ENCODE data around the gene B4GALT6.

DNA sequence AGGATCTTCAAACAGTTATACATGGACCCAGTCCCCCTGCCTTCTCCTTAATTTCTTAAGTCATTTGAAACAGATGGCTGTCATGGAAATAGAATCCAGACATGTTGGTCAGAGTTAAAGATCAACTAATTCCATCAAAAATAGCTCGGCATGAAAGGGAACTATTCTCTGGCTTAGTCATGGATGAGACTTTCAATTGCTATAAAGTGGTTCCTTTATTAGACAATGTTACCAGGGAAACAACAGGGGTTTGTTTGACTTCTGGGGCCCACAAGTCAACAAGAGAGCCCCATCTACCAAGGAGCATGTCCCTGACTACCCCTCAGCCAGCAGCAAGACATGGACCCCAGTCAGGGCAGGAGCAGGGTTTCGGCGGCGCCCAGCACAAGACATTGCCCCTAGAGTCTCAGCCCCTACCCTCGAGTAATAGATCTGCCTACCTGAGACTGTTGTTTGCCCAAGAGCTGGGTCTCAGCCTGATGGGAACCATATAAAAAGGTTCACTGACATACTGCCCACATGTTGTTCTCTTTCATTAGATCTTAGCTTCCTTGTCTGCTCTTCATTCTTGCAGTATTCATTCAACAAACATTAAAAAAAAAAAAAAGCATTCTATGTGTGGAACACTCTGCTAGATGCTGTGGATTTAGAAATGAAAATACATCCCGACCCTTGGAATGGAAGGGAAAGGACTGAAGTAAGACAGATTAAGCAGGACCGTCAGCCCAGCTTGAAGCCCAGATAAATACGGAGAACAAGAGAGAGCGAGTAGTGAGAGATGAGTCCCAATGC is 88.1 kb downstream of the B4GALT6 start:
- TF ChIP-seq TAF1 (IDR thresholded peaks at IDR 0.05; ENCODE audit: low read depth, low read length) (no peak), POLR2AphosphoS5 (IDR thresholded peaks at IDR 0.05; ENCODE audit: low read depth, low read length) (no peak), POLR2A (IDR thresholded peaks at IDR 0.05; ENCODE audit: low read depth, low read length) (no peak), SPI1 (IDR thresholded peaks at IDR 0.05; ENCODE audit: low read depth, low read length) (no peak), PAX5 (IDR thresholded peaks at IDR 0.05; ENCODE audit: insufficient read depth, low read length, severe bottlenecking) (no peak)

All from GM12891 (cell line).